ENCODE results near the gene AFTPH.

AFTPH gene

GRCh38 chr2:64615844-64616536, 91.9 kb downstream of the AFTPH start:
- no peak for TF ChIP-seq CTCF (conservative IDR thresholded peaks at IDR 0.05; ENCODE audit: low read length)
- no peak for DNase-seq (ENCODE audit: low read depth)
- H3K4me3 ChIP-seq (ENCODE audit: low read length) = no peak overlapping the region

GRCh38 chr2:64617631-64618151, 93.6 kb downstream of the AFTPH start:
- no peak for TF ChIP-seq CTCF (conservative IDR thresholded peaks at IDR 0.05; ENCODE audit: low read length)
- H3K4me3 ChIP-seq (ENCODE audit: low read length) = no peak overlapping the region
- no peak for DNase-seq (ENCODE audit: low read depth)

GRCh38 chr2:64620661-64621060, 96.5 kb downstream of the AFTPH start:
- TF ChIP-seq CTCF (conservative IDR thresholded peaks at IDR 0.05; ENCODE audit: low read length) = no peak
- no peak overlapping the region for H3K4me3 ChIP-seq (ENCODE audit: low read length)
- DNase-seq (ENCODE audit: low read depth) = no peak

DNA sequence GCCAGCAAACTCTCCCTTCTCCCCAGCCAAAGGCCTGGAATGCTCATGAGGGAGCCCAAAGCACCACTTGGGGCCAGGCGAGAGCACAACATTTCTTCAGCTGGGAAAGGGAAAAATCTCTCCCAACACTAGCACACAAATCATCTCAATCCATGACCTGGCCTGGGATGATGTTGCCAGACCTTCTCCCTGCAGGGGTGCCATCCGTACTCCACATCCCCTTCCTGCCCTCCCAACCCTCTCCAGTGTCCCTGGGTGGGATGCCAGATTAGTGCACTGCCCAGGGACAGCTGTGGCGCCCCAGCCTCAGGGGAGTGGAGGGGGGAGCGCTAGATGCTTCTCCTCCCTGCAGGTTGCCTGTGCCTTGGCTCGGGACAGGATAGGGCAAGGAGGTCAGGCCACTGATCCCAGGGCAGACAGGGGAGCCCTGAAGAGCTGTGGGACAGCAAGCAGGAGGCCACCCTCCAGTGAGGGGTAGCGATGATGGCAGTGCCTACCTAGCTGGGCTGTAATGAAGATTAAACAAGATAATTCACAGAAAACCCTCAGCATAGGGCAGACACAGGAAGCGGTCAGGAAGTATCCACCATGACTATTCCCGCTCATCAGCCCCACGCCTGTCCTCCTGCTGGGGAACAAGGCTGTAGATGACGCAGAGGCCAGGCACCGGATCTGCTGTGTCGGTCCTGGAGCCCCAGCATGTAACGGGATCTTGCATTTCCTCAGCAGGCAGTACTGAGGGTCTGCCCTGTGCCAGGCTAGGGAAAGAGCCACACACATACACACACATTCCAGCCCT, 98.5 kb downstream of the AFTPH start:
- no peak for DNase-seq (ENCODE audit: low read depth)
- no peak overlapping the region for H3K4me3 ChIP-seq (ENCODE audit: low read length)
- TF ChIP-seq CTCF (conservative IDR thresholded peaks at IDR 0.05; ENCODE audit: low read length) = peak; percentile 46

GRCh38 chr2:64623242-64623850, 99.2 kb downstream of the AFTPH start:
- no peak for DNase-seq (ENCODE audit: low read depth)
- TF ChIP-seq CTCF (conservative IDR thresholded peaks at IDR 0.05; ENCODE audit: low read length) = no peak
- no peak overlapping the region for H3K4me3 ChIP-seq (ENCODE audit: low read length)

DNA sequence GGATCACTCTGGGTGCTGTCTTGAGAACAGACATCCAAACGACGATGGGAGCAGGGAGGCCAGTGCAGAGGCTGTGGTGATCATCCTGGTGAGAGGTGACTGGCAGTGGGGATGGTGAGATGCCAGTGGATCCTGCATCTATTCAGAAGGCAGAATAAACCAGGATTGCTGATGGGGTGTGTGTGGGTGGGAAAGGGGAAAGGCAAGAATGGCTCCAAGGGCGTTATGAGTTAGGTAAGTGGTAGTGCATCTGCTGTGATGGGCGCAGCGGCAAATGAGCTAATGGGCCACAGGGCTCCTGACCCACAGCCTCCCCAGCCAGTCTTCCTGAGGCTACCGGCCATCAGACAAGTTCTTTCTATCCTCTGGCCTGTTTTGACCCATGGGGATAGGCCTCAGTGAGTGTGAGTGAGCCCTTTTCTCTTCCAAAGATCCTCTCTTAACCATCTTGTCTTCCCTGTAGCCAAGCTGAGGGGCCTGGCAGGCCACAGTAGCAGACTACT, 100.0 kb downstream of the AFTPH start:
- DNase-seq (ENCODE audit: low read depth) = no peak
- H3K4me3 ChIP-seq (ENCODE audit: low read length) = no peak overlapping the region
- no peak for TF ChIP-seq CTCF (conservative IDR thresholded peaks at IDR 0.05; ENCODE audit: low read length)

Measured in AG10803 (cell line).